A549 (cell line): ENCODE results near the gene COL5A1. TPM values are rescaled to one million over a fixed set of nuclear protein-coding genes. Genes with fewer than 3 reads are reported as not detected.

ENCODE experiments used
- ATAC-seq, 2 experiments: fragments of 200-7000 bp in 1 of 2; fragments of >200 bp in 1 of 2; cut with Nextera tagmentation in 1 of 2; cut with Tn5 transposase in 1 of 2; 3 replicates each; pipeline versions ENCODE4 v1.8.0 to v1.9.1; 2018 to 2020; ENCODE audit warnings: mild to moderate bottlenecking in 1 of 2, moderate library complexity in 1 of 2
- CTCF ChIA-PET: fragments of 300-600 bp; sonication (Branson Sonifier 250); formaldehyde crosslinking; extraction: SDS; loops from one replicate; lab custom pipeline; 2021; ENCODE audit warnings: antibody characterized with exemption, inconsistent platforms; lab: Yijun Ruan, JAX
- POLR2A ChIA-PET: fragments of 350-600 bp; formaldehyde crosslinking; extraction: SDS; loops from one replicate; lab custom pipeline; 2021; ENCODE audit warnings: antibody characterized with exemption, inconsistent platforms; lab: Yijun Ruan, JAX
- DNase-seq, 2 experiments: peaks; one replicate each; pipeline versions ENCODE4 v3.0.0 to v3.0.0-alpha.2; 2011 to 2016; ENCODE audit warnings: low read depth in 1 of 2, low spot score in 1 of 2
- FAIRE-seq: peaks from 2 replicates; lab custom pipeline; 2011; peaks lifted over from hg19 to GRCh38; lab: Jason Lieb, UNC
- H3K27ac ChIP-seq, 2 experiments: fragments of >200 bp; sonication (Bioruptor Twin); formaldehyde crosslinking; 3 replicates each; pipeline ENCODE4 v1.5.1; 2016 to 2017
- H3K4me1 ChIP-seq: fragments of >200 bp; sonication (Bioruptor Twin); formaldehyde crosslinking; 3 replicates; pipeline ENCODE4 v1.6.1; 2016
- H3K4me2 ChIP-seq: fragments of >200 bp; sonication (Bioruptor Twin); formaldehyde crosslinking; 3 replicates; pipeline ENCODE4 v1.6.1; 2016
- H3K4me3 ChIP-seq: fragments of >200 bp; sonication (Bioruptor Twin); formaldehyde crosslinking; 3 replicates; pipeline ENCODE4 v1.5.1; 2016
- H3K9me3 ChIP-seq: fragments of >200 bp; sonication (Bioruptor Twin); formaldehyde crosslinking; 3 replicates; pipeline ENCODE4 v1.6.1; 2016
- BCL3 ChIP-seq: fragments of >200 bp; sonication (Bioruptor Twin); formaldehyde crosslinking; IDR thresholded peaks from 3 replicates; pipeline ENCODE4 v1.6.1; 2016
- BHLHE40 ChIP-seq: IDR thresholded peaks from 2 replicates; pipeline ENCODE4 v1.6.1; 2012; ENCODE audit warnings: low read depth, low read length, inconsistent platforms
- CBX2 ChIP-seq: fragments of 200-600 bp; sonication (generic); IDR thresholded peaks from 2 replicates; pipeline ENCODE4 v1.6.1; 2016; ENCODE audit warnings: low read depth, mild to moderate bottlenecking, borderline replicate concordance
- EP300 ChIP-seq, 2 experiments: fragments of >200 bp; sonication (Bioruptor Twin); formaldehyde crosslinking; IDR thresholded peaks; 2 replicates in 1 of 2; 3 replicates in 1 of 2; pipeline ENCODE4 v1.6.1; 2016 to 2017
- ESRRA ChIP-seq: fragments of 150-350 bp; IDR thresholded peaks from 2 replicates; pipeline ENCODE4 v1.6.1; 2014; ENCODE audit warnings: mild to moderate bottlenecking, low read length, borderline replicate concordance
- HDAC2 ChIP-seq: fragments of 200-600 bp; sonication (generic); IDR thresholded peaks from 2 replicates; pipeline ENCODE4 v1.6.1; 2016
- HOXA7 ChIP-seq: fragments of 250-450 bp; sonication (Bioruptor Pico); IDR thresholded peaks from 2 replicates; pipeline ENCODE4 v1.5.0; 2020; ENCODE audit warnings: mild to moderate bottlenecking, moderate library complexity
- KDM1A ChIP-seq: fragments of 200-600 bp; sonication (generic); IDR thresholded peaks from 2 replicates; pipeline ENCODE4 v1.6.1; 2016; ENCODE audit warnings: low read depth, mild to moderate bottlenecking
- MAFK ChIP-seq: fragments of 450-650 bp; IDR thresholded peaks from 2 replicates; pipeline ENCODE4 v1.6.1; 2014; ENCODE audit not compliant: partially characterized antibody
- MAX ChIP-seq: IDR thresholded peaks from 2 replicates; pipeline ENCODE4 v1.6.1; 2012
- POLR2AphosphoS2 ChIP-seq: conservative IDR thresholded peaks from 2 replicates; pipeline ENCODE4 v1.6.1; 2012; ENCODE audit warnings: low read length, improper control_type of control experiment, inconsistent platforms
- RARB ChIP-seq: fragments of 250-450 bp; sonication (Bioruptor Pico); IDR thresholded peaks from 2 replicates; pipeline ENCODE4 v1.8.0; 2021; ENCODE audit warnings: mild to moderate bottlenecking, moderate library complexity
- RNF2 ChIP-seq: fragments of 200-600 bp; sonication (generic); IDR thresholded peaks from 2 replicates; pipeline ENCODE4 v1.6.1; 2016; ENCODE audit warnings: low read depth, mild to moderate bottlenecking, antibody characterized with exemption, moderate library complexity, borderline replicate concordance
- ZNF302 ChIP-seq: fragments of 250-450 bp; sonication (Bioruptor Pico); IDR thresholded peaks from 2 replicates; pipeline ENCODE4 v1.9.0; 2021; ENCODE audit warnings: inconsistent platforms, mild to moderate bottlenecking, moderate library complexity
- WGBS: methylation state at CpG from one replicate; pipeline ENCODE4 v1.1.6; 2017; ENCODE audit errors: missing lambda C conversion rate; 5-methylcytosine and 5-hydroxymethylcytosine counted together
- polyA plus RNA-seq, 4 experiments: library from polyadenylated mRNA; depleted of rRNA in 3 of 4; stranded (reverse); fragments of >200 nt; fragmentation: RNase III in 1 of 4; extraction: RNeasy Plus Mini Kit Qiagen cat#74134 plus additional on column Dnase treatment in 1 of 4; gene quantifications; 2 replicates in 3 of 4; 3 replicates in 1 of 4; pipeline ENCODE4 v1.2.3, GENCODE V29; 2011 to 2017
- TF ChIP-seq, protein P1 (sequence below): IDR thresholded peaks from 2 replicates; pipeline ENCODE4 v1.6.1; 2012; ENCODE audit warnings: low read depth, borderline replicate concordance
- TF ChIP-seq, protein P2 (sequence below): fragments of 250-450 bp; sonication (Bioruptor Pico); IDR thresholded peaks from 2 replicates; pipeline ENCODE4 v1.5.0; 2020; ENCODE audit warnings: low read depth, mild to moderate bottlenecking, moderate library complexity
- TF ChIP-seq, protein P3 (sequence below): fragments of 200-600 bp; sonication (generic); IDR thresholded peaks from 2 replicates; pipeline ENCODE4 v1.6.1; 2016; ENCODE audit warnings: antibody characterized with exemption, mild to moderate bottlenecking, moderate library complexity
- TF ChIP-seq, protein P4 (sequence below): IDR thresholded peaks from 2 replicates; pipeline ENCODE4 v1.6.1; 2012
- TF ChIP-seq, protein P5 (sequence below): fragments of >200 bp; sonication (Bioruptor Twin); formaldehyde crosslinking; IDR thresholded peaks from 3 replicates; pipeline ENCODE4 v1.5.1; 2016

Gene COL5A1
- polyA plus RNA-seq, 2 of the 4 experiments (the other 2 are of a cell fraction), result 16.1 to 67.5 TPM

DNA sequence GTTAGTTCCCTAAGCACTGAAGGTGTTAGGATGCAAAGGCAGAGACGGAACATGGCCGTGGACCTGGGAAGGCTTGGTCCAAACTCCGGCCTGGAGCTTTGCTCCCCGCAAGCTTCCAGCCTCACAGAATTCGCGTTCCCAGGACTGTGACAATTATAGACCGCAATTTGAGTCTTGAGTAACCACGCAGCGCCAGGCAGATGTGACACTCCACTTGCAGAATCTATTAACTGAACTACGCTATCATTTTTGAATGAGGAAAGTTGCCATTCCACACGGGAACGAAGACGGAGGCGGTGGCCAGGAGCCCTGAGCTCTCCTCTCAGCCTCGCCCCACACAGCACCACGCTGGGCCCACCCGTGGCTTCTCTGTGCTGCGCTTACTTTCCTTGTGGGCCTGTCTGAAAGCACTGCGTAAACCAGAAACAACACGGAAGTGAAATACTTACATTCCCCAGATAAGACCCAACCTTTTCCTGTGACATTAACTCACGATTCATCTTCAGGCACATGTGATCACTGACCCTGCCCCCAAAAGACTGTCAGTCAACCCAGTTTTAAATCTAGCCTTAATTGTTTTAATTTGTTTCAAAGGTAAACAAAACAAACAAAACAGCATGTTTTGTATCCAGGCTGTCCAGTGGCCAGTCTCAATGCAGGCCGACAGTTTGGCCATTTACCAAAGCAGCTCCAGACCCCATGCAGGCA is 16.1 kb upstream of the COL5A1 start:
- Histone ChIP-seq H3K27ac (peak overlapping the region; percentile 87 to 88), H3K4me3 (no peak overlapping the region), H3K9me3 (no peaks in the 10 kb centered on the region), H3K4me2 (peak overlapping the region; percentile 54), H3K4me1 (peaks cover 49% of the 10 kb centered on the region)
- WGBS, result 86% methylated on average over 22 of the region's 22 CpGs
- TF ChIP-seq ZNF302 (CRISPR knock-in tag) (no peak), KDM1A (no peak), HOXA7 (no peak), EP300 (IDR thresholded peaks at IDR 0.05) (no peak), MAFK (no peak), HDAC2 (no peak), POLR2AphosphoS2 (no peak), ESRRA (no peak), MAX (no peak), RARB (CRISPR knock-in tag) (no peak), CBX2 (no peak), BHLHE40 (no peak), BCL3 (no peak), RNF2 (no peak)
- TF ChIP-seq, protein P1, sequence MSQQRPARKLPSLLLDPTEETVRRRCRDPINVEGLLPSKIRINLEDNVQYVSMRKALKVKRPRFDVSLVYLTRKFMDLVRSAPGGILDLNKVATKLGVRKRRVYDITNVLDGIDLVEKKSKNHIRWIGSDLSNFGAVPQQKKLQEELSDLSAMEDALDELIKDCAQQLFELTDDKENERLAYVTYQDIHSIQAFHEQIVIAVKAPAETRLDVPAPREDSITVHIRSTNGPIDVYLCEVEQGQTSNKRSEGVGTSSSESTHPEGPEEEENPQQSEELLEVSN, result no peak
- TF ChIP-seq, protein P2, sequence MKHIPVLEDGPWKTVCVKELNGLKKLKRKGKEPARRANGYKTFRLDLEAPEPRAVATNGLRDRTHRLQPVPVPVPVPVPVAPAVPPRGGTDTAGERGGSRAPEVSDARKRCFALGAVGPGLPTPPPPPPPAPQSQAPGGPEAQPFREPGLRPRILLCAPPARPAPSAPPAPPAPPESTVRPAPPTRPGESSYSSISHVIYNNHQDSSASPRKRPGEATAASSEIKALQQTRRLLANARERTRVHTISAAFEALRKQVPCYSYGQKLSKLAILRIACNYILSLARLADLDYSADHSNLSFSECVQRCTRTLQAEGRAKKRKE (CRISPR knock-in tag), result no peak
- TF ChIP-seq, protein P3, sequence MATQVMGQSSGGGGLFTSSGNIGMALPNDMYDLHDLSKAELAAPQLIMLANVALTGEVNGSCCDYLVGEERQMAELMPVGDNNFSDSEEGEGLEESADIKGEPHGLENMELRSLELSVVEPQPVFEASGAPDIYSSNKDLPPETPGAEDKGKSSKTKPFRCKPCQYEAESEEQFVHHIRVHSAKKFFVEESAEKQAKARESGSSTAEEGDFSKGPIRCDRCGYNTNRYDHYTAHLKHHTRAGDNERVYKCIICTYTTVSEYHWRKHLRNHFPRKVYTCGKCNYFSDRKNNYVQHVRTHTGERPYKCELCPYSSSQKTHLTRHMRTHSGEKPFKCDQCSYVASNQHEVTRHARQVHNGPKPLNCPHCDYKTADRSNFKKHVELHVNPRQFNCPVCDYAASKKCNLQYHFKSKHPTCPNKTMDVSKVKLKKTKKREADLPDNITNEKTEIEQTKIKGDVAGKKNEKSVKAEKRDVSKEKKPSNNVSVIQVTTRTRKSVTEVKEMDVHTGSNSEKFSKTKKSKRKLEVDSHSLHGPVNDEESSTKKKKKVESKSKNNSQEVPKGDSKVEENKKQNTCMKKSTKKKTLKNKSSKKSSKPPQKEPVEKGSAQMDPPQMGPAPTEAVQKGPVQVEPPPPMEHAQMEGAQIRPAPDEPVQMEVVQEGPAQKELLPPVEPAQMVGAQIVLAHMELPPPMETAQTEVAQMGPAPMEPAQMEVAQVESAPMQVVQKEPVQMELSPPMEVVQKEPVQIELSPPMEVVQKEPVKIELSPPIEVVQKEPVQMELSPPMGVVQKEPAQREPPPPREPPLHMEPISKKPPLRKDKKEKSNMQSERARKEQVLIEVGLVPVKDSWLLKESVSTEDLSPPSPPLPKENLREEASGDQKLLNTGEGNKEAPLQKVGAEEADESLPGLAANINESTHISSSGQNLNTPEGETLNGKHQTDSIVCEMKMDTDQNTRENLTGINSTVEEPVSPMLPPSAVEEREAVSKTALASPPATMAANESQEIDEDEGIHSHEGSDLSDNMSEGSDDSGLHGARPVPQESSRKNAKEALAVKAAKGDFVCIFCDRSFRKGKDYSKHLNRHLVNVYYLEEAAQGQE, result no peak
- TF ChIP-seq, protein P4, sequence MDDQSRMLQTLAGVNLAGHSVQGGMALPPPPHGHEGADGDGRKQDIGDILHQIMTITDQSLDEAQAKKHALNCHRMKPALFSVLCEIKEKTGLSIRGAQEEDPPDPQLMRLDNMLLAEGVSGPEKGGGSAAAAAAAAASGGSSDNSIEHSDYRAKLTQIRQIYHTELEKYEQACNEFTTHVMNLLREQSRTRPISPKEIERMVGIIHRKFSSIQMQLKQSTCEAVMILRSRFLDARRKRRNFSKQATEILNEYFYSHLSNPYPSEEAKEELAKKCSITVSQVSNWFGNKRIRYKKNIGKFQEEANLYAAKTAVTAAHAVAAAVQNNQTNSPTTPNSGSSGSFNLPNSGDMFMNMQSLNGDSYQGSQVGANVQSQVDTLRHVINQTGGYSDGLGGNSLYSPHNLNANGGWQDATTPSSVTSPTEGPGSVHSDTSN, result no peak
- TF ChIP-seq, protein P5, sequence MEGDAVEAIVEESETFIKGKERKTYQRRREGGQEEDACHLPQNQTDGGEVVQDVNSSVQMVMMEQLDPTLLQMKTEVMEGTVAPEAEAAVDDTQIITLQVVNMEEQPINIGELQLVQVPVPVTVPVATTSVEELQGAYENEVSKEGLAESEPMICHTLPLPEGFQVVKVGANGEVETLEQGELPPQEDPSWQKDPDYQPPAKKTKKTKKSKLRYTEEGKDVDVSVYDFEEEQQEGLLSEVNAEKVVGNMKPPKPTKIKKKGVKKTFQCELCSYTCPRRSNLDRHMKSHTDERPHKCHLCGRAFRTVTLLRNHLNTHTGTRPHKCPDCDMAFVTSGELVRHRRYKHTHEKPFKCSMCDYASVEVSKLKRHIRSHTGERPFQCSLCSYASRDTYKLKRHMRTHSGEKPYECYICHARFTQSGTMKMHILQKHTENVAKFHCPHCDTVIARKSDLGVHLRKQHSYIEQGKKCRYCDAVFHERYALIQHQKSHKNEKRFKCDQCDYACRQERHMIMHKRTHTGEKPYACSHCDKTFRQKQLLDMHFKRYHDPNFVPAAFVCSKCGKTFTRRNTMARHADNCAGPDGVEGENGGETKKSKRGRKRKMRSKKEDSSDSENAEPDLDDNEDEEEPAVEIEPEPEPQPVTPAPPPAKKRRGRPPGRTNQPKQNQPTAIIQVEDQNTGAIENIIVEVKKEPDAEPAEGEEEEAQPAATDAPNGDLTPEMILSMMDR, result no peak
- CTCF ChIA-PET, result interaction anchor here (1.1 to 2.1 kb wide), 6 partner anchors 8 to 176 kb away, joined by 3 to 11 read pairs (median 6); no protein-coding TSS in a partner anchor
- POLR2A ChIA-PET, result interaction anchor here (1.4 to 1.9 kb wide), 2 partner anchors 20 to 23 kb away, joined by 3 to 10 read pairs; no protein-coding TSS in a partner anchor
- DNase-seq (no peak), FAIRE-seq (no peak), ATAC-seq (no peak)
